GM23338 (cell line): Measurements from ENCODE around the gene PPM1H.

Experiments
- CREB1 ChIP-seq: fragments of 250-450 bp; sonication (Bioruptor Pico); IDR thresholded peaks from 2 replicates; pipeline ENCODE4 v1.5.0; 2020; ENCODE audit warnings: low read depth, mild to moderate bottlenecking, moderate library complexity
- CTCF ChIP-seq, 2 experiments: fragments of 200-600 bp in 1 of 2; sonication (generic) in 1 of 2; conservative IDR thresholded peaks; 2 replicates each; pipeline versions ENCODE4 v1.5.1 to v1.6.1; 2016 to 2017; ENCODE audit warnings: antibody characterized with exemption in 2 of 2, low read depth in 2 of 2, mild to moderate bottlenecking in 2 of 2, moderate library complexity in 1 of 2
- EZH2 ChIP-seq: fragments of 200-600 bp; sonication (generic); IDR thresholded peaks from one replicate; pipeline ENCODE4 v1.8.0; 2017; ENCODE audit warnings: antibody characterized with exemption, mild to moderate bottlenecking, low read depth; ENCODE audit not compliant: unreplicated experiment
- EZH2phosphoT487 ChIP-seq: fragments of 200-600 bp; sonication (generic); IDR thresholded peaks from one replicate; pipeline ENCODE4 v1.8.1; 2018; ENCODE audit warnings: antibody characterized with exemption; ENCODE audit not compliant: unreplicated experiment
- JUNB ChIP-seq: IDR thresholded peaks from one replicate; pipeline ENCODE4 v1.6.1; 2016; ENCODE audit warnings: antibody characterized with exemption; ENCODE audit not compliant: unreplicated experiment
- POLR2AphosphoS5 ChIP-seq: IDR thresholded peaks from 2 replicates; pipeline ENCODE4 v1.6.1; 2016; ENCODE audit warnings: antibody characterized with exemption, low read depth
- REST ChIP-seq: IDR thresholded peaks from one replicate; pipeline ENCODE4 v1.6.1; 2018; ENCODE audit warnings: antibody characterized with exemption; ENCODE audit not compliant: unreplicated experiment
- STAT1 ChIP-seq: IDR thresholded peaks from one replicate; pipeline ENCODE4 v1.6.1; 2016; ENCODE audit warnings: antibody characterized with exemption; ENCODE audit not compliant: unreplicated experiment
- ZNF114 ChIP-seq: fragments of 250-450 bp; sonication (Bioruptor Pico); IDR thresholded peaks from 2 replicates; pipeline ENCODE4 v1.5.0; 2020; ENCODE audit warnings: mild to moderate bottlenecking, moderate library complexity

GRCh38 chr12:62720025-62720424 lies 214.9 kb downstream of the PPM1H start:
- TF ChIP-seq EZH2 (no peak), CTCF (conservative IDR thresholded peaks at IDR 0.05; ENCODE audit: low read depth in 2 of 2) (no peak), ZNF114 (CRISPR knock-in tag) (no peak), REST (no peak), EZH2phosphoT487 (no peak), POLR2AphosphoS5 (no peak), CREB1 (CRISPR knock-in tag) (no peak), JUNB (no peak), STAT1 (no peak)
